Adrenal gland (tissue), 12 donors: ENCODE measurements around the gene HUS1B. TPM values are rescaled to one million over a fixed set of nuclear protein-coding genes. Genes with fewer than 3 reads are reported as not detected.

ENCODE experiments used
- DNase-seq, 7 donors: peaks; one replicate each; pipeline ENCODE4 v3.0.0-alpha.2; 2019 to 2020
- H3K27ac ChIP-seq, 5 donors: fragments of 200-600 bp; sonication (generic) in 4 of 5; 1 replicate in 3 of 5; 2 replicates in 2 of 5; pipeline versions ENCODE4 v1.5.1 to v1.8.0; 2016 to 2020; ENCODE audit warnings: mild to moderate bottlenecking in 1 of 5
- H3K27me3 ChIP-seq: fragments of 200-600 bp; 2 replicates; pipeline ENCODE4 v1.8.0; 2021
- H3K36me3 ChIP-seq, 2 donors: fragments of 200-600 bp; replicated peaks in 1 of 2; 1 replicate in 1 of 2; 2 replicates in 1 of 2; pipeline versions ENCODE4 v1.5.1 to v1.8.0; 2018 to 2022
- H3K4me1 ChIP-seq, 2 donors: fragments of 200-600 bp; replicated peaks in 1 of 2; 1 replicate in 1 of 2; 2 replicates in 1 of 2; pipeline versions ENCODE4 v1.5.1 to v1.8.0; 2018 to 2021
- H3K4me3 ChIP-seq, 4 donors: fragments of 200-600 bp; sonication (generic) in 3 of 4; one replicate each; pipeline ENCODE4 v1.5.1; 2016 to 2018
- H3K9me3 ChIP-seq, 3 donors: fragments of 200-600 bp; sonication (generic) in 1 of 3; replicated peaks in 1 of 3; 1 replicate in 2 of 3; 2 replicates in 1 of 3; pipeline versions ENCODE4 v1.5.1 to v1.8.0; 2016 to 2021
- CTCF ChIP-seq, 6 experiments: fragments of 450-650 bp in 4 of 6; fragments of 200-600 bp in 2 of 6; sonication (generic) in 1 of 6; IDR thresholded peaks; 1 replicate in 5 of 6; 2 replicates in 1 of 6; pipeline versions ENCODE4 v1.5.1 to v1.8.0; 2016 to 2021; ENCODE audit warnings: antibody characterized with exemption in 6 of 6, mild to moderate bottlenecking in 2 of 6, moderate library complexity in 1 of 6
- POLR2A ChIP-seq, 2 donors: fragments of 450-650 bp; IDR thresholded peaks; one replicate each; pipeline ENCODE4 v1.6.1; 2017; ENCODE audit warnings: antibody characterized with exemption in 2 of 2, mild to moderate bottlenecking in 2 of 2, moderate library complexity in 1 of 2
- WGBS, 4 donors: extraction: QIAGEN DNeasy Blood & Tissue Kit in 2 of 4; methylation state at CpG; one replicate each; pipeline versions ENCODE4 v1.1.5 to v1.1.7; 2013 to 2017; 5-methylcytosine and 5-hydroxymethylcytosine counted together
- intact Hi-C, 2 donors: fragments of 100-400 bp; cut with DNase I; formaldehyde crosslinking; loops; one replicate each; pipeline versions ENCODE4 v1.14.1 to v1.15.0; 2022 to 2023
- polyA plus RNA-seq, 3 donors: library from polyadenylated mRNA; stranded (reverse); fragments of 200-250 nt in 2 of 3; fragments of 350-450 nt in 1 of 3; fragmentation: Illumina TruSeq in 1 of 3; extraction: RNeasy Lipid Tissue Mini Kit (QIAGEN cat#74804) in 1 of 3; gene quantifications; one replicate each; pipeline ENCODE4 v1.2.3, GENCODE V29; 2013 to 2014
- total RNA-seq, 9 donors: library from RNA; depleted of rRNA in 4 of 9; stranded (reverse); fragments of >200 nt in 4 of 9; fragments of 120-200 nt in 1 of 9; fragmentation: NEBNext Ultra II Directional in 1 of 9; extraction: Animal tissue kit (Norgen Biotek cat#: 25700) in 1 of 9; gene quantifications; one replicate each; pipeline versions ENCODE4 v1.1.0 to v1.2.4, GENCODE V29; 2013 to 2023
- donor health status: healthy with polysubstance abuse.
- donor health status: Bipolar disorder and iron deficiency.
- donor health status: DM: yes; HTN: yes; CAD: no.
- donor health status: DM: no; HTN: no; CAD: no.
- donor health status: DM: no; HTN: no; CAD: no.
- donor health status: DM: yes; HTN: yes; CAD: no.

HUS1B gene
- total and polyA plus RNA-seq, 12 donors, result 0.27 to 2.4 (median 0.61) TPM; not detected in 5

GRCh38 chr6:635233-635632 lies 21.7 kb downstream of the HUS1B start:
- Histone ChIP-seq H3K4me1 (no peaks in the 10 kb centered on the region), H3K9me3 (no peaks in the 10 kb centered on the region), H3K27me3 (no peaks in the 10 kb centered on the region), H3K27ac (no peak overlapping the region), H3K36me3 (no peaks in the 10 kb centered on the region), H3K4me3 (no peak overlapping the region)
- DNase-seq, result no peak
- TF ChIP-seq POLR2A (IDR thresholded peaks at IDR 0.05) (no peak), CTCF (IDR thresholded peaks at IDR 0.05) (no peak)
- intact Hi-C loops, result no loop called here
- WGBS, 4 donors, result 90 to 96% (median 94%) methylated on average over 5 of the region's 5 CpGs

GRCh38 chr6:633611-634010 lies 23.3 kb downstream of the HUS1B start:
- WGBS, 4 donors, result 94 to 100% (median 100%) methylated on average over 1 of the region's 1 CpG
- Histone ChIP-seq H3K27ac (no peak overlapping the region), H3K4me1 (no peaks in the 10 kb centered on the region), H3K9me3 (no peaks in the 10 kb centered on the region), H3K4me3 (no peak overlapping the region), H3K36me3 (no peaks in the 10 kb centered on the region), H3K27me3 (no peaks in the 10 kb centered on the region)
- intact Hi-C loops, result no loop called here
- TF ChIP-seq POLR2A (IDR thresholded peaks at IDR 0.05) (no peak), CTCF (IDR thresholded peaks at IDR 0.05) (no peak)
- DNase-seq, result no peak

GRCh38 chr6:628766-629165 lies 28.1 kb downstream of the HUS1B start:
- 81 to 88% (median 85%) methylated on average over 3 of the region's 3 CpGs for WGBS, 4 donors
- H3K4me1 ChIP-seq, result no peaks in the 10 kb centered on the region
- no peak for DNase-seq
- no peaks in the 10 kb centered on the region for H3K27me3 ChIP-seq
- intact Hi-C loops, result no loop called here
- no peak overlapping the region for H3K27ac ChIP-seq
- no peaks in the 10 kb centered on the region for H3K9me3 ChIP-seq
- H3K4me3 ChIP-seq, result no peak overlapping the region
- TF ChIP-seq CTCF (IDR thresholded peaks at IDR 0.05) (no peak), POLR2A (IDR thresholded peaks at IDR 0.05) (no peak)
- H3K36me3 ChIP-seq, result no peaks in the 10 kb centered on the region

- H3K4me1 ChIP-seq, result no peaks in the 10 kb centered on the region
- TF ChIP-seq CTCF (IDR thresholded peaks at IDR 0.05) (no peak), POLR2A (IDR thresholded peaks at IDR 0.05) (no peak)
- intact Hi-C loops, result no loop called here
- no peaks in the 10 kb centered on the region for H3K27me3 ChIP-seq
- H3K4me3 ChIP-seq, result no peak overlapping the region
- no peak for DNase-seq
- no peaks in the 10 kb centered on the region for H3K9me3 ChIP-seq
- no peaks in the 10 kb centered on the region for H3K36me3 ChIP-seq
- WGBS, 4 donors, result 90 to 94% (median 92%) methylated on average over 9 of the region's 9 CpGs
- no peak overlapping the region for H3K27ac ChIP-seq
Measured at GRCh38 chr6:626236-626635, 30.7 kb downstream of the HUS1B start.
